ENCODE measurements around the gene SPTBN4. TPM values are rescaled to one million over a fixed set of nuclear protein-coding genes. Genes with fewer than 3 reads are reported as not detected.

The SPTBN4 gene
- total RNA-seq, 1 experiment from 2014 or later: 0.82 TPM

- Mint-ChIP-seq H3K27me3 (ENCODE audit: insufficient read depth, unreplicated experiment) (no peaks in the 10 kb centered on the region), H3K4me1 (ENCODE audit: low read depth, unreplicated experiment) (peaks cover 9% of the 10 kb centered on the region), H3K36me3 (ENCODE audit: insufficient read depth, unreplicated experiment) (peaks cover 55% of the 10 kb centered on the region), H3K27ac (ENCODE audit: unreplicated experiment) (peak overlapping the region; percentile 98), H3K9me3 (ENCODE audit: unreplicated experiment) (no peaks in the 10 kb centered on the region), H3K4me3 (ENCODE audit: unreplicated experiment) (peak overlapping the region; percentile 97)
- Histone ChIP-seq H3K4me1 (peaks cover 23% of the 10 kb centered on the region), H3K9me3 (no peaks in the 10 kb centered on the region), H3K27me3 (replicated peaks; ENCODE audit: control insufficient read depth, insufficient read depth, low read length) (no peaks in the 10 kb centered on the region), H3K36me3 (ENCODE audit: control insufficient read depth, insufficient read depth, low read length) (peaks cover 10% of the 10 kb centered on the region), H3K4me3 (ENCODE audit: low read depth, low read length) (peak overlapping the region; percentile 90)
- ChIA-PET CTCF (interaction anchor here (1.0 kb wide), 1 partner anchor 140 kb away, joined by 5 read pairs; no protein-coding TSS in a partner anchor), POLR2A (interaction anchor here (0.6 to 2.6 kb wide), 3 partner anchors 9 to 24 kb away, joined by 3 to 10 read pairs (median 8); no protein-coding TSS in a partner anchor)
- peak in 1 of 2 experiments; percentile 61 for TF ChIP-seq CTCF (IDR thresholded peaks at IDR 0.05; ENCODE audit: insufficient read depth in 1 of 2, low read depth in 1 of 2, low read length in 1 of 2, severe bottlenecking in 1 of 2, unreplicated experiment in 1 of 2)
- intact Hi-C loops (cut with micrococcal nuclease; ENCODE audit: unreplicated experiment): loop anchor here (1.0 kb wide), 3 partner anchors 19 to 140 kb away; no protein-coding TSS in a partner anchor
- DNase-seq: no peak
- TSS peak; percentile 95 for BruUV-seq (replicated peaks)
Measured at GRCh38 chr19:40444825-40445312, 21.9 kb upstream of the SPTBN4 start.

- TF ChIP-seq CTCF (IDR thresholded peaks at IDR 0.05; ENCODE audit: insufficient read depth in 1 of 2, low read depth in 1 of 2, low read length in 1 of 2, severe bottlenecking in 1 of 2, unreplicated experiment in 1 of 2): no peak
- peaks cover 9% of the 10 kb centered on the region for H3K4me1 Mint-ChIP-seq (ENCODE audit: low read depth, unreplicated experiment)
- H3K36me3 ChIP-seq (ENCODE audit: control insufficient read depth, insufficient read depth, low read length): peaks cover 10% of the 10 kb centered on the region
- intact Hi-C loops (cut with micrococcal nuclease; ENCODE audit: unreplicated experiment): no loop called here
- H3K4me3 ChIP-seq (ENCODE audit: low read depth, low read length): no peak overlapping the region
- H3K9me3 ChIP-seq: no peaks in the 10 kb centered on the region
- H3K4me1 ChIP-seq: peaks cover 23% of the 10 kb centered on the region
- H3K4me3 Mint-ChIP-seq (ENCODE audit: unreplicated experiment): peak overlapping the region; percentile 54
- H3K27me3 Mint-ChIP-seq (ENCODE audit: insufficient read depth, unreplicated experiment): no peaks in the 10 kb centered on the region
- ChIA-PET POLR2A (no interaction called here), CTCF (no interaction called here)
- BruUV-seq (replicated peaks): no TSS peak
- peak overlapping the region; percentile 98 for H3K27ac Mint-ChIP-seq (ENCODE audit: unreplicated experiment)
- H3K9me3 Mint-ChIP-seq (ENCODE audit: unreplicated experiment): no peaks in the 10 kb centered on the region
- peaks cover 50% of the 10 kb centered on the region for H3K36me3 Mint-ChIP-seq (ENCODE audit: insufficient read depth, unreplicated experiment)
- DNase-seq: peak; percentile 73 to 84
- no peaks in the 10 kb centered on the region for H3K27me3 ChIP-seq (replicated peaks; ENCODE audit: control insufficient read depth, insufficient read depth, low read length)
Measured at GRCh38 chr19:40445780-40446262, 21.0 kb upstream of the SPTBN4 start.

GRCh38 chr19:40446263-40446784, 20.5 kb upstream of the SPTBN4 start:
- Mint-ChIP-seq H3K27ac (ENCODE audit: unreplicated experiment) (peak overlapping the region; percentile 98), H3K9me3 (ENCODE audit: unreplicated experiment) (no peaks in the 10 kb centered on the region), H3K4me3 (ENCODE audit: unreplicated experiment) (no peak overlapping the region), H3K36me3 (ENCODE audit: insufficient read depth, unreplicated experiment) (peaks cover 47% of the 10 kb centered on the region), H3K4me1 (ENCODE audit: low read depth, unreplicated experiment) (peaks cover 9% of the 10 kb centered on the region), H3K27me3 (ENCODE audit: insufficient read depth, unreplicated experiment) (no peaks in the 10 kb centered on the region)
- CTCF ChIA-PET: interaction anchor here (0.8 kb wide), 1 partner anchor 57 kb away, joined by 3 read pairs; no protein-coding TSS in a partner anchor
- POLR2A ChIA-PET: no interaction called here
- H3K27me3 ChIP-seq (replicated peaks; ENCODE audit: control insufficient read depth, insufficient read depth, low read length): no peaks in the 10 kb centered on the region
- BruUV-seq (replicated peaks): no TSS peak
- peaks cover 23% of the 10 kb centered on the region for H3K4me1 ChIP-seq
- H3K9me3 ChIP-seq: no peaks in the 10 kb centered on the region
- TF ChIP-seq CTCF (IDR thresholded peaks at IDR 0.05; ENCODE audit: insufficient read depth in 1 of 2, low read depth in 1 of 2, low read length in 1 of 2, severe bottlenecking in 1 of 2, unreplicated experiment in 1 of 2): no peak
- H3K4me3 ChIP-seq (ENCODE audit: low read depth, low read length): no peak overlapping the region
- intact Hi-C loops (cut with micrococcal nuclease; ENCODE audit: unreplicated experiment): no loop called here
- peaks cover 10% of the 10 kb centered on the region for H3K36me3 ChIP-seq (ENCODE audit: control insufficient read depth, insufficient read depth, low read length)
- DNase-seq: no peak
